Heart left ventricle (tissue), 16 donors: ENCODE measurements around the gene SYN1. TPM values are rescaled to one million over a fixed set of nuclear protein-coding genes. Genes with fewer than 3 reads are reported as not detected.

ENCODE experiments used
- ATAC-seq, 4 donors: fragments of 200-7000 bp; cut with Tn5 transposase; one replicate each; pipeline ENCODE4 v1.9.1; 2020 to 2022; ENCODE audit warnings: moderate library complexity in 4 of 4, mild to moderate bottlenecking in 3 of 4, moderate number of reproducible peaks in 1 of 4
- DNase-seq, 5 donors: peaks; one replicate each; pipeline ENCODE4 v3.0.0-alpha.2; 2020
- H3K27ac ChIP-seq, 12 donors: fragments of 200-600 bp; sonication (generic) in 4 of 12; one replicate each; pipeline versions ENCODE4 v1.5.0 to v1.8.0; 2016 to 2022; ENCODE audit warnings: mild to moderate bottlenecking in 2 of 12
- H3K27me3 ChIP-seq, 9 donors: fragments of 200-600 bp; sonication (generic) in 2 of 9; one replicate each; pipeline versions ENCODE4 v1.5.1 to v1.8.0; 2016 to 2022; ENCODE audit warnings: mild to moderate bottlenecking in 3 of 9
- H3K36me3 ChIP-seq, 9 donors: fragments of 200-600 bp; sonication (generic) in 2 of 9; one replicate each; pipeline versions ENCODE4 v1.5.0 to v1.8.0; 2018 to 2022; ENCODE audit warnings: mild to moderate bottlenecking in 2 of 9
- H3K4me1 ChIP-seq, 12 donors: fragments of 200-600 bp; sonication (generic) in 4 of 12; one replicate each; pipeline versions ENCODE4 v1.5.0 to v1.8.0; 2016 to 2022; ENCODE audit warnings: mild to moderate bottlenecking in 3 of 12
- H3K4me3 ChIP-seq, 12 donors: fragments of 200-600 bp; sonication (generic) in 4 of 12; one replicate each; pipeline versions ENCODE4 v1.5.0 to v1.8.0; 2017 to 2022; ENCODE audit warnings: mild to moderate bottlenecking in 9 of 12, moderate library complexity in 4 of 12
- H3K9me3 ChIP-seq, 12 donors: fragments of 200-600 bp; sonication (generic) in 4 of 12; one replicate each; pipeline versions ENCODE4 v1.5.0 to v1.8.0; 2016 to 2022; ENCODE audit warnings: mild to moderate bottlenecking in 1 of 12
- POLR2A ChIP-seq, 2 donors: fragments of 450-650 bp; IDR thresholded peaks; one replicate each; pipeline ENCODE4 v1.6.1; 2017; ENCODE audit warnings: antibody characterized with exemption in 2 of 2, mild to moderate bottlenecking in 2 of 2, moderate library complexity in 2 of 2
- WGBS, 4 donors: extraction: QIAGEN DNeasy Blood & Tissue Kit in 2 of 4; methylation state at CpG; one replicate each; pipeline versions ENCODE4 v1.1.5 to v1.1.7; 2013 to 2018; 5-methylcytosine and 5-hydroxymethylcytosine counted together
- intact Hi-C, 10 donors: fragments of 100-400 bp; cut with DNase I; formaldehyde crosslinking; loops; one replicate each; pipeline versions ENCODE4 v1.11.1 to v1.14.2; 2022
- polyA plus RNA-seq, 2 donors: library from polyadenylated mRNA; stranded (reverse); fragments of 200-250 nt; gene quantifications; one replicate each; pipeline ENCODE4 v1.2.3, GENCODE V29; 2013
- total RNA-seq, 9 donors: library from RNA; depleted of rRNA in 2 of 9; stranded (reverse); fragments of >200 nt in 2 of 9; fragmentation: NEBNext Ultra II Directional in 3 of 9; extraction: Animal tissue kit (Norgen Biotek cat#: 25700) in 3 of 9; gene quantifications; one replicate each; pipeline versions ENCODE4 v1.1.0 to v1.2.4, GENCODE V29; 2016 to 2023
- TF ChIP-seq, protein P1 (sequence below), 12 donors: fragments of 200-600 bp; sonication (generic) in 4 of 12; IDR thresholded peaks; one replicate each; pipeline versions ENCODE4 v1.5.0 to v1.8.0; 2018 to 2022; ENCODE audit warnings: antibody characterized with exemption in 12 of 12, mild to moderate bottlenecking in 5 of 12
- donor health status: ischemic (EF 13 %, LVEDD 7.1; RV severe dilation, severe dysfunction).
- donor health status: healthy with polysubstance abuse.
- donor health status: DM: no; HTN: yes; CAD: no.
- donor health status: DM: no; HTN: no; CAD: no.
- donor health status: ischemic (EF 25% LVEDD 6.9; RV normal size, moderate dysfunction).
- donor health status: ischemic (EF 25% LVEDD 5.7; RV mildly dilated, moderate dysfunction).
- donor health status: healthy.
- donor health status: DM: yes; HTN: yes; CAD: no.
- donor health status: ischemic (EF 35%, LVEDD 5.7; RV mildly dilated, moderate dysfunction).
- donor health status: nonischemic (EF 11% LVEDD 7.7; RV severe dilation, severe dysfunction).
- donor health status: DM: yes; HTN: yes; CAD: no.
- donor health status: PGD.
- donor health status: ischemic (EF 29% LVEDD 5.4; RV normal size, mild dysfunction).
- donor health status: nonischemic (EF 23%, LVEDD 6.1; RV moderate dilation, normal function).

The SYN1 gene
- total and polyA plus RNA-seq, 11 donors = 7.1 to 20.5 (median 11.3) TPM

DNA sequence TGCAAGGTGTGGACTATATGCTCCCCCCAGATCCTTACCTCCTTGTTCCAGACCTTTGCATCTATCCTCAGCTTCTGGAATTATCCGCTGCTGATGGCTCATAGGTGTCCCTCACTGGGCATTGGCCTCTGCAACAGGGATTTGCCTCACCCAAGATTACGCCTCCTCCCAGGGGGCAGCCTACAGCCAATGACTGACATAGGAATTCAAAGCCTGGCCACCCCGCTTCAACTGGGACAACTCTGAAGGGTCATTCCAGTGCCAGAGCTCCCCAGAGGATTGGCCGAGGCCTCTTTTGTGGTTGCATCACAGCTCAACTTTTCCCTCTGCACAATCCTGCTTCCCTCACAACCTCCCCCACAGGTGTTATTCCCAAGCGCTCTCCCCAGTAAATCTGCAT lies 5.0 kb downstream of the SYN1 start:
- H3K9me3 ChIP-seq = no peaks in the 10 kb centered on the region
- WGBS, 4 donors = 63 to 79% (median 68%) methylated on average over 5 of the region's 5 CpGs
- no peaks in the 10 kb centered on the region for H3K36me3 ChIP-seq
- H3K27me3 ChIP-seq = peaks cover 0 to 5% (median 0%) of the 10 kb centered on the region in 9 donors
- H3K27ac ChIP-seq = no peak overlapping the region
- ATAC-seq = no peak
- H3K4me1 ChIP-seq = peaks cover 0 to 5% (median 0%) of the 10 kb centered on the region in 12 donors
- no peak for DNase-seq
- intact Hi-C loops = loop anchor here in 2 of 10 donors (5.0 to 10.0 kb wide), 2 partner anchors 32 to 50 kb away; partner anchors contain the start of genes ARAF (in 1 of the 2) and TIMP1 (in 1 of the 2)
- TF ChIP-seq, protein P1, sequence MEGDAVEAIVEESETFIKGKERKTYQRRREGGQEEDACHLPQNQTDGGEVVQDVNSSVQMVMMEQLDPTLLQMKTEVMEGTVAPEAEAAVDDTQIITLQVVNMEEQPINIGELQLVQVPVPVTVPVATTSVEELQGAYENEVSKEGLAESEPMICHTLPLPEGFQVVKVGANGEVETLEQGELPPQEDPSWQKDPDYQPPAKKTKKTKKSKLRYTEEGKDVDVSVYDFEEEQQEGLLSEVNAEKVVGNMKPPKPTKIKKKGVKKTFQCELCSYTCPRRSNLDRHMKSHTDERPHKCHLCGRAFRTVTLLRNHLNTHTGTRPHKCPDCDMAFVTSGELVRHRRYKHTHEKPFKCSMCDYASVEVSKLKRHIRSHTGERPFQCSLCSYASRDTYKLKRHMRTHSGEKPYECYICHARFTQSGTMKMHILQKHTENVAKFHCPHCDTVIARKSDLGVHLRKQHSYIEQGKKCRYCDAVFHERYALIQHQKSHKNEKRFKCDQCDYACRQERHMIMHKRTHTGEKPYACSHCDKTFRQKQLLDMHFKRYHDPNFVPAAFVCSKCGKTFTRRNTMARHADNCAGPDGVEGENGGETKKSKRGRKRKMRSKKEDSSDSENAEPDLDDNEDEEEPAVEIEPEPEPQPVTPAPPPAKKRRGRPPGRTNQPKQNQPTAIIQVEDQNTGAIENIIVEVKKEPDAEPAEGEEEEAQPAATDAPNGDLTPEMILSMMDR (IDR thresholded peaks at IDR 0.05) = no peak
- TF ChIP-seq POLR2A (IDR thresholded peaks at IDR 0.05) = no peak
- H3K4me3 ChIP-seq = no peak overlapping the region

DNA sequence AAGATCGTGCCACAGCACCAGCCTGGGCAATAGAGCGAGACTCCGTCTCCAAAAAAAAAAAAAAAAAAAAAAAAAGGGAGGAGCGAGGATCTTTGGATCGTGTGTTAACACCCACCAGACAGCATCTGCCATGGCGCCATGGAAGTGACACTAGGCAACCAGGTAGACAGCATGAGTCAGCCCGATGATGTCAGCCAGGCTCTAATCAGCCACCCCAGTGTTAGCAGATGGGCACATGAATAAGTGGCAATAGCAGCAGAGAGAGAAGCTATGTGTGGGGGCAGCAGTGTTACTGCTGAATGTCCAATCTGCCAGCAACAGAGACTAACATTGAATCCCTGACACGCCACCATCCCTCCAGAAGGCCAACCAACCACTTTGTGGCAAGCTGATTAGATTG lies 6.6 kb downstream of the SYN1 start:
- intact Hi-C loops = loop anchor here in 1 of 10 donors (10.0 kb wide), 1 partner anchor 48 kb away; the partner anchor contains the start of gene ARAF
- no peaks in the 10 kb centered on the region for H3K9me3 ChIP-seq
- WGBS, 4 donors = 80 to 92% (median 87%) methylated on average over 8 of the region's 8 CpGs
- DNase-seq (no peak), ATAC-seq (no peak)
- no peak overlapping the region for H3K4me3 ChIP-seq
- no peaks in the 10 kb centered on the region for H3K36me3 ChIP-seq
- H3K4me1 ChIP-seq = no peaks in the 10 kb centered on the region
- H3K27me3 ChIP-seq = peaks cover 0 to 4% (median 0%) of the 10 kb centered on the region in 9 donors
- TF ChIP-seq POLR2A (IDR thresholded peaks at IDR 0.05) = no peak
- TF ChIP-seq, protein P1 (IDR thresholded peaks at IDR 0.05) = no peak
- H3K27ac ChIP-seq = no peak overlapping the region

GRCh38 chrX:47612418-47612817 lies 7.2 kb downstream of the SYN1 start:
- Histone ChIP-seq H3K27ac (no peak overlapping the region), H3K9me3 (no peaks in the 10 kb centered on the region), H3K36me3 (no peaks in the 10 kb centered on the region), H3K4me3 (no peak overlapping the region), H3K27me3 (no peaks in the 10 kb centered on the region), H3K4me1 (no peaks in the 10 kb centered on the region)
- TF ChIP-seq, protein P1 (IDR thresholded peaks at IDR 0.05) = no peak
- TF ChIP-seq POLR2A (IDR thresholded peaks at IDR 0.05) = no peak
- intact Hi-C loops = loop anchor here in 1 of 10 donors (10.0 kb wide), 1 partner anchor 48 kb away; the partner anchor contains the start of gene ARAF
- no peak for ATAC-seq
- no peak for DNase-seq

DNA sequence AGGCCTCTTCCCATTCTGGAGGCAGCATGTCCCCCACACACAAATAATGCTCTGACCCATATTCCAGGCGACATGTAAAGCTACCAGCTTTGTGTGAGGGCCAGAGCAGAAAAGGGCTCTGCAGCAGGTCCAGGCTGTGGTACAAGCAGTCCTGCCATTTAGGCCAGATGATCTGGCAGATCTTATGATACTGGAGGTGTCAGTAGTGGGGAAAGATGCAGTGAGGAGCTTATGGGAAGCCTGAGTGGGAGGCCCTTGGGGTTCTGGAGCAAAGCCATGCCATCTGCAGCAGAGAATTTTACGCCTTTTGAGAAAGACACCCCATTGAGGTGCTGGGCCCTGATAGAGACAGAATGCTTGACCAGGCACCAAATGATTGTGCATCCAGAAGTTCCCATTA lies 7.7 kb downstream of the SYN1 start:
- intact Hi-C loops = loop anchor here in 1 of 10 donors (10.0 kb wide), 1 partner anchor 47 kb away; the partner anchor contains the start of gene ARAF
- no peak for ATAC-seq

More for the DNA sequence above, 7.7 kb downstream of the SYN1 start:
- Histone ChIP-seq H3K27me3 (no peaks in the 10 kb centered on the region), H3K36me3 (no peaks in the 10 kb centered on the region), H3K27ac (no peak overlapping the region), H3K9me3 (no peaks in the 10 kb centered on the region), H3K4me1 (no peaks in the 10 kb centered on the region), H3K4me3 (no peak overlapping the region)
- WGBS, 4 donors = 63 to 91% (median 84%) methylated on average over 2 of the region's 2 CpGs
- no peak for DNase-seq
- TF ChIP-seq, protein P1 (IDR thresholded peaks at IDR 0.05) = no peak
- TF ChIP-seq POLR2A (IDR thresholded peaks at IDR 0.05) = no peak
